ENCODE measurements around the gene MPDZ.

Gene MPDZ

DNA sequence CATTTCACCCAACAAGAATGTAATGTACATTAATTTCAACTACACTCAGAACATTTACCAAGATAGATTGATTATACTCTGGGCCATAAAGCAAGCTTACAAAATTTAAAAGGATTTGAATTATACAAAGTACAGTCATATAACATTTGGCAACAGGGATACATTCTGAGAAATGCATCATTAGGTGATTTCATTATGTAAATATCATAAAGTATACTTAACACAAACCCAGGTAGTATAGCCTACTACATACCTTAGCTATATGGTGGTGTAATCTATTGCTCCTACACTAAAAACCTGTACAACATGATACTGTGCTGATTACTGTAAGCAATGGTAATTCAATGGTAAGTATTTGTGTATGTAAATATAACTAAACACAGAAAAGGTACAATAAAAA, 202.9 kb downstream of the MPDZ start:
- FAIRE-seq = no peak
- TF ChIP-seq, protein P1, sequence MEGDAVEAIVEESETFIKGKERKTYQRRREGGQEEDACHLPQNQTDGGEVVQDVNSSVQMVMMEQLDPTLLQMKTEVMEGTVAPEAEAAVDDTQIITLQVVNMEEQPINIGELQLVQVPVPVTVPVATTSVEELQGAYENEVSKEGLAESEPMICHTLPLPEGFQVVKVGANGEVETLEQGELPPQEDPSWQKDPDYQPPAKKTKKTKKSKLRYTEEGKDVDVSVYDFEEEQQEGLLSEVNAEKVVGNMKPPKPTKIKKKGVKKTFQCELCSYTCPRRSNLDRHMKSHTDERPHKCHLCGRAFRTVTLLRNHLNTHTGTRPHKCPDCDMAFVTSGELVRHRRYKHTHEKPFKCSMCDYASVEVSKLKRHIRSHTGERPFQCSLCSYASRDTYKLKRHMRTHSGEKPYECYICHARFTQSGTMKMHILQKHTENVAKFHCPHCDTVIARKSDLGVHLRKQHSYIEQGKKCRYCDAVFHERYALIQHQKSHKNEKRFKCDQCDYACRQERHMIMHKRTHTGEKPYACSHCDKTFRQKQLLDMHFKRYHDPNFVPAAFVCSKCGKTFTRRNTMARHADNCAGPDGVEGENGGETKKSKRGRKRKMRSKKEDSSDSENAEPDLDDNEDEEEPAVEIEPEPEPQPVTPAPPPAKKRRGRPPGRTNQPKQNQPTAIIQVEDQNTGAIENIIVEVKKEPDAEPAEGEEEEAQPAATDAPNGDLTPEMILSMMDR (IDR thresholded peaks at IDR 0.05; ENCODE audit: insufficient read depth, missing control alignments) = no peak
- DNase-seq (ENCODE audit: insufficient read length, low spot score) = no peak

DNA sequence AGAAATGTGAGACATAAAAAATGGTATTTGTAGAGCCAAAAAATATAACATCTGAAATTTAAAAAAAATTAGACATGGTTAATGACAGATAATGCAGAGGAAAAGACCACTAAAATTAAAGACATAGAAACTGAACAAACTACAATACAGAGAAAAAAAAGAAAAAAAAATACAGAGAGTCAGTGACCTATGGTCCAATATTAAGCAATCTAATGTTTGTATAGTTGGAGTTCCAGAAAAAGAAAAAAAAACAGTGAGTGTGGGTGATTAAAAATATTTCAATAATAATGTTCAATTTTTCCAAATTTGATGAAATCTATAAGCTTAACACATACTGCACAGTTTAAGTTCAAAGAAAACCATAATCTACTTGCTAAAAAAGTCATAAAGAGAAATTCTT, 207.6 kb downstream of the MPDZ start:
- TF ChIP-seq, protein P1 (IDR thresholded peaks at IDR 0.05; ENCODE audit: insufficient read depth, missing control alignments) = no peak
- no peak for FAIRE-seq
- DNase-seq (ENCODE audit: insufficient read length, low spot score) = no peak

DNA sequence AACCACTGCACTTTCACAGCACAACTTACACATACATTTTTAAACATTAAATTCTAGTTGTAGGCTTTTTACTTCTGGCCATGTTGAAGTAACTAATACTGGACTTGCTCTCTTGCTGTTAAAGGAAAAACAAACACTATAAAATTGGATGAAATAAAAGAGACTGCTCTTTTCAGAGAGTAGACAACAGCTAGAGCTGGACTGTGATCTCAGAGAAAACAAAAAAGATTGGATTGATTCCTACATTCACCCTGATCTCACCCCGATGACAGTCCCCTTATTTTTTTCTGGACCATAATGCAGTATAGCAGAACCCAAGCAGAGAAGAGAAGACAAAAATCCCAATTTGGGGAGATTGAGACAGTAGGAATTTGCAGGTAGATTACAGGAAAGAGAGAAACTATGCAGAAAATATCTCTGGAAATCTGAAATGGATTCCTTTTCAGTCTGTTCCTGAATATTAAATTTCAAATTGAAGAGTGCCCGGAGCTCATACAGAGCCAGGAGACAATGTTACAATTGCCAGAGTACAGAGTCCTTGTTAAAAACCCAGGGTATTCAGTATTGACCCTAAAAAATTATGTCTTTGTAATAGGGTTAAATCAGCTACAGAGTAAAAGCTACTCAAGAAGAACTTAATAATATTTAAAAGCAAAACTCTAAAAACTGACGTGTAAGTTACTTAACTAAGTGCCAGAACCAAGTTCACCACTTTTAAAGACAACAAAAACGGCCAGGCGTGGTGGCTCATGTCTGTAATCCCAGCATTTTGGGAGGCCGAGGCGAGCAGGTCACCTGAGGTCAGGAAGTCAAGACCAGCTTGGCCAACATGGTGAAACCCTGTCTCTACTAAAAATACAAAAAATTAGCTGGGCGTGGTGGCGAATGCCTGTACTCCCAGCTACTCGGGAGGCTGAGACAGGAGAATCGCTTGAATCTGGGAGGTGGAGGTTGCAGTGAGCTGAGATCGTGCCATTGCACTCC, 208.6 kb downstream of the MPDZ start:
- no peak for DNase-seq (ENCODE audit: insufficient read length, low spot score)
- TF ChIP-seq, protein P1 (IDR thresholded peaks at IDR 0.05; ENCODE audit: insufficient read depth, missing control alignments) = no peak
- no peak for FAIRE-seq

DNA sequence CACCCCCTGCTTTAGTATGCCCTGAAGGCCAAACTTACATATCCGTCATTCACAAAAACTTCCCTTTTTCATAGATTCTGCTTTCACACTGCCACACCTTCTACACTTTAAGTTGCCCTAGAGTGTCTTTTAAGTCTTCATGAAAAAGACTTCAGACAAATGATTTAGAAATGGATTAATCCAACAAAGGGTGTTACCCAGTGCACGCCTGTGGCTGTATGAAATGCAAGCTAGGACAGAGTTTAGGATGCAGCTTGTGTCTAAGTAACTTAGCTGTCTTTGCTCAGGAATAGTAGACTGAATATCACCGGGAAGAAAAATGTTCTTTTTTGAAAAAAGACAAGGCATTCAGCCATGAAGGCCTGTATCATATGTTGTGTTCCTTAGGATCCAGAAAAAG, 210.0 kb downstream of the MPDZ start:
- no peak for DNase-seq (ENCODE audit: insufficient read length, low spot score)
- FAIRE-seq = no peak
- TF ChIP-seq, protein P1 (IDR thresholded peaks at IDR 0.05; ENCODE audit: insufficient read depth, missing control alignments) = no peak

DNA sequence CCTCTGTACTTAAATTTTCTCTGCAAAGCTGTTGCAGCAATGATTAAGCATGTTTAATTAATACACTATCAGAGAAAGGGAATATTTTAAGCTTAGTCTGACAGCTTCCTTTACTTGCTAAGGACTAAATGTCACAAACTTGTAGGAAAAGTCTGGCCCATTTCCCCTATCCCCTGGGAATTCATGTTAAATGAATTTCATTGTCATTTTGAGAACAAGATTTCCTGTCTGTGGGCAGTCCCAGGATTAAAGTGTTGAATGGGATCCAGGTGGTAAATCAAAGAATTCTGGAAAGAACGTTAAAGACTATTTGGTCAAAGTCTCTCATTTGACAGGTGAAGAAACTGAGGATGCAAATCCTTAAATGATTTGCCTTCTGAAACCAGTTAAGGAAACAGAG, 214.8 kb downstream of the MPDZ start:
- FAIRE-seq (peak; percentile 76), DNase-seq (ENCODE audit: insufficient read length, low spot score) (no peak)
- TF ChIP-seq, protein P1 (IDR thresholded peaks at IDR 0.05; ENCODE audit: insufficient read depth, missing control alignments) = no peak

DNA sequence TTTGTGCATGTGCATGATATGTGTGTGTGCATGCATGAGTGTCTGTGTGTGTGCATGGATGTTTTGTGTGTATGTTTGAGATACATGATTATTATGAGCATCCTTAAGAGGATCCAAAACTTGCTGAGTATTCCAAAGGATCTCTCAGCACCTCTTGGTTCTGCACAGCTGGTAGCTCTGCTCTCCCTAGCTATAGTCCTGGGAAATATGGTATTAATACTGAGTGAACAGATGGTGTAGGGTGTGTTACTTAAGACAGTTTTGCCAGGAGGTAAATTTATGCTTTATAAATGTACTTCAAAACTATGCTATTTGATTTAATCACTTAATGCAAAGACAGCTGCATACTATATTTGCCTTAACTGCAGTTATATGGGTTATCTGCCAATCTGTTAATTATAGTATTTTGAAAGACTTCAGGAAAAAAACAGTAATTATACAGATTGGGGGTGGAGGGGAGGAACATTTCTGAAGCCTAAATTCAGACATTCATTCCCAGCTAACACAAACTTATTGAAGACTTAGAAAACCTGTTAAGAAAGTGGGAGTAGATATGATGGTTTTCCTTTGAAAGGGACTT, 215.5 kb downstream of the MPDZ start:
- DNase-seq (ENCODE audit: insufficient read length, low spot score) (no peak), FAIRE-seq (peak; percentile 94)
- TF ChIP-seq, protein P1 (IDR thresholded peaks at IDR 0.05; ENCODE audit: insufficient read depth, missing control alignments) = no peak

DNA sequence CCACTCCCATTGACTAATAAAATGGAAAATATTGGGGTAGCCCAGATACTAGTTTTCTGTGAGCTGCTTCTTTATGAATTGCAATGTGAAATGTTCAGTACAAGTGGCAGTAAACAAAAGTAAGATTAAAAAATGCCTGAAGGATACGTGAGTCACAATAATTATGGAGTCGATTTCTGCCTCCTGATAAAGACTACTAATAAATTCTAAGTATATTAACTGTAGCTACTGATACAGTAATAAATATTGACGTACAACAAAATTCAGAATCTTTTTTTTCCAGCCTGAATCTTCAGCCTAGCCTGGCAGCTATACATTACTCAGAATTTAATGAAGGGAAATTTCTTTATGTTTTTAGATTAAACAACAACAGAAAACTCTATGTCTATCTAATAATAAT, 218.1 kb downstream of the MPDZ start:
- FAIRE-seq = peak; percentile 44
- TF ChIP-seq, protein P1 (IDR thresholded peaks at IDR 0.05; ENCODE audit: insufficient read depth, missing control alignments) = no peak
- no peak for DNase-seq (ENCODE audit: insufficient read length, low spot score)
